ENCODE data around the gene LMO1.

- TF ChIP-seq POLR2AphosphoS5 (IDR thresholded peaks at IDR 0.05; ENCODE audit: low read depth, low read length) (no peak), RAD21 (IDR thresholded peaks at IDR 0.05; ENCODE audit: low read length) (no peak), CTCF (IDR thresholded peaks at IDR 0.05) (no peak), USF2 (IDR thresholded peaks at IDR 0.05; ENCODE audit: borderline replicate concordance, low read depth, low read length) (no peak), SMC3 (IDR thresholded peaks at IDR 0.05; ENCODE audit: low read depth, low read length) (no peak), YY1 (IDR thresholded peaks at IDR 0.05; ENCODE audit: low read depth) (no peak), GABPA (IDR thresholded peaks at IDR 0.05; ENCODE audit: low read depth) (no peak)
- TF ChIP-seq, protein P1, sequence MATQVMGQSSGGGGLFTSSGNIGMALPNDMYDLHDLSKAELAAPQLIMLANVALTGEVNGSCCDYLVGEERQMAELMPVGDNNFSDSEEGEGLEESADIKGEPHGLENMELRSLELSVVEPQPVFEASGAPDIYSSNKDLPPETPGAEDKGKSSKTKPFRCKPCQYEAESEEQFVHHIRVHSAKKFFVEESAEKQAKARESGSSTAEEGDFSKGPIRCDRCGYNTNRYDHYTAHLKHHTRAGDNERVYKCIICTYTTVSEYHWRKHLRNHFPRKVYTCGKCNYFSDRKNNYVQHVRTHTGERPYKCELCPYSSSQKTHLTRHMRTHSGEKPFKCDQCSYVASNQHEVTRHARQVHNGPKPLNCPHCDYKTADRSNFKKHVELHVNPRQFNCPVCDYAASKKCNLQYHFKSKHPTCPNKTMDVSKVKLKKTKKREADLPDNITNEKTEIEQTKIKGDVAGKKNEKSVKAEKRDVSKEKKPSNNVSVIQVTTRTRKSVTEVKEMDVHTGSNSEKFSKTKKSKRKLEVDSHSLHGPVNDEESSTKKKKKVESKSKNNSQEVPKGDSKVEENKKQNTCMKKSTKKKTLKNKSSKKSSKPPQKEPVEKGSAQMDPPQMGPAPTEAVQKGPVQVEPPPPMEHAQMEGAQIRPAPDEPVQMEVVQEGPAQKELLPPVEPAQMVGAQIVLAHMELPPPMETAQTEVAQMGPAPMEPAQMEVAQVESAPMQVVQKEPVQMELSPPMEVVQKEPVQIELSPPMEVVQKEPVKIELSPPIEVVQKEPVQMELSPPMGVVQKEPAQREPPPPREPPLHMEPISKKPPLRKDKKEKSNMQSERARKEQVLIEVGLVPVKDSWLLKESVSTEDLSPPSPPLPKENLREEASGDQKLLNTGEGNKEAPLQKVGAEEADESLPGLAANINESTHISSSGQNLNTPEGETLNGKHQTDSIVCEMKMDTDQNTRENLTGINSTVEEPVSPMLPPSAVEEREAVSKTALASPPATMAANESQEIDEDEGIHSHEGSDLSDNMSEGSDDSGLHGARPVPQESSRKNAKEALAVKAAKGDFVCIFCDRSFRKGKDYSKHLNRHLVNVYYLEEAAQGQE (IDR thresholded peaks at IDR 0.05; ENCODE audit: low read depth, low read length) = no peak
- TF ChIP-seq, protein P2, sequence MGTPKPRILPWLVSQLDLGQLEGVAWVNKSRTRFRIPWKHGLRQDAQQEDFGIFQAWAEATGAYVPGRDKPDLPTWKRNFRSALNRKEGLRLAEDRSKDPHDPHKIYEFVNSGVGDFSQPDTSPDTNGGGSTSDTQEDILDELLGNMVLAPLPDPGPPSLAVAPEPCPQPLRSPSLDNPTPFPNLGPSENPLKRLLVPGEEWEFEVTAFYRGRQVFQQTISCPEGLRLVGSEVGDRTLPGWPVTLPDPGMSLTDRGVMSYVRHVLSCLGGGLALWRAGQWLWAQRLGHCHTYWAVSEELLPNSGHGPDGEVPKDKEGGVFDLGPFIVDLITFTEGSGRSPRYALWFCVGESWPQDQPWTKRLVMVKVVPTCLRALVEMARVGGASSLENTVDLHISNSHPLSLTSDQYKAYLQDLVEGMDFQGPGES (IDR thresholded peaks at IDR 0.05; ENCODE audit: low read depth, low read length) = no peak
Measured at GRCh38 chr11:8287703-8288102, 24.0 kb upstream of the LMO1 start.
